K562 (cell line): ENCODE measurements around the gene ADAT3. TPM values are rescaled to one million over a fixed set of nuclear protein-coding genes. Genes with fewer than 3 reads are reported as not detected.

Experiments
- ARID2 ChIP-seq: fragments of 450-650 bp; IDR thresholded peaks from 2 replicates; pipeline ENCODE4 v1.6.1; 2017; ENCODE audit warnings: antibody characterized with exemption, mild to moderate bottlenecking
- ATF1 ChIP-seq, 2 experiments: fragments of 450-650 bp in 1 of 2; IDR thresholded peaks; 2 replicates each; pipeline ENCODE4 v1.6.1; 2016; ENCODE audit warnings: missing compliant biosample characterization in 1 of 2, missing genetic modification characterization in 1 of 2
- CBX1 ChIP-seq: sonication (generic); IDR thresholded peaks from 2 replicates; pipeline ENCODE4 v1.6.1; 2016; ENCODE audit warnings: antibody characterized with exemption, low read depth, mild to moderate bottlenecking
- ELF4 ChIP-seq: fragments of 450-650 bp; formaldehyde crosslinking; IDR thresholded peaks from 2 replicates; pipeline ENCODE4 v1.4.0; 2022; ENCODE audit warnings: missing genetic modification characterization
- EP300 ChIP-seq: IDR thresholded peaks from 2 replicates; pipeline ENCODE4 v1.6.1; 2012; ENCODE audit warnings: low read length, improper control_type of control experiment
- EP400 ChIP-seq: fragments of 450-650 bp; IDR thresholded peaks from 2 replicates; pipeline ENCODE4 v1.6.1; 2017; ENCODE audit warnings: antibody characterized with exemption, mild to moderate bottlenecking, moderate library complexity
- ERF ChIP-seq: fragments of 450-650 bp; formaldehyde crosslinking; IDR thresholded peaks from 2 replicates; pipeline ENCODE4 v1.4.0; 2020; ENCODE audit warnings: mild to moderate bottlenecking, mixed read lengths
- ETV1 ChIP-seq: fragments of 450-650 bp; conservative IDR thresholded peaks from 2 replicates; pipeline ENCODE4 v1.6.1; 2016; ENCODE audit warnings: missing genetic modification characterization, control low read depth, low read depth, missing compliant biosample characterization
- HNRNPUL1 ChIP-seq: fragments of 200-400 bp; formaldehyde crosslinking; IDR thresholded peaks from 2 replicates; pipeline ENCODE4 v1.6.1; 2017; ENCODE audit warnings: low read length
- L3MBTL2 ChIP-seq: fragments of 450-650 bp; IDR thresholded peaks from 2 replicates; pipeline ENCODE4 v1.6.1; 2016; ENCODE audit warnings: mild to moderate bottlenecking, moderate library complexity
- MTA2 ChIP-seq: fragments of 450-650 bp; IDR thresholded peaks from 2 replicates; pipeline ENCODE4 v1.6.1; 2016; ENCODE audit warnings: low read depth
- MTF1 ChIP-seq: fragments of 250-450 bp; sonication (Bioruptor Pico); IDR thresholded peaks from 2 replicates; pipeline ENCODE4 v1.9.0; 2021; ENCODE audit warnings: moderate library complexity, mild to moderate bottlenecking, inconsistent platforms, borderline replicate concordance
- RFX1 ChIP-seq: fragments of 450-650 bp; IDR thresholded peaks from 2 replicates; pipeline ENCODE4 v1.6.1; 2016; ENCODE audit warnings: mild to moderate bottlenecking, moderate library complexity
- SUPT5H ChIP-seq: fragments of 450-650 bp; IDR thresholded peaks from 2 replicates; pipeline ENCODE4 v1.6.1; 2016
- TBP ChIP-seq: optimal IDR thresholded peaks from 2 replicates; pipeline ENCODE3; 2011; ENCODE audit warnings: low read depth, low read length, improper control_type of control experiment
- ZBTB1 ChIP-seq: sonication (generic); formaldehyde crosslinking; IDR thresholded peaks from 2 replicates; pipeline ENCODE4 v1.8.1; 2023; ENCODE audit warnings: missing genetic modification reagents, low read depth, mild to moderate bottlenecking, borderline replicate concordance
- ZNF316 ChIP-seq: fragments of 450-650 bp; IDR thresholded peaks from 2 replicates; pipeline ENCODE4 v1.6.1; 2016
- ZNF431 ChIP-seq: sonication (generic); formaldehyde crosslinking; IDR thresholded peaks from 2 replicates; pipeline ENCODE4 v1.8.0; 2022; ENCODE audit warnings: mild to moderate bottlenecking, missing genetic modification reagents
- polyA plus RNA-seq, 8 experiments: library from polyadenylated mRNA; depleted of rRNA in 4 of 8; stranded (reverse) in 5 of 8; unstranded in 3 of 8; fragments of >200 nt; fragmentation: Nextera tagmentation in 2 of 8; fragmentation: Illumina TruSeq in 1 of 8; extraction: Ambion mirVana in 2 of 8; extraction: Trizol in 1 of 8; gene quantifications; 2 replicates each; pipeline versions ENCODE4 v1.2.1 to v1.2.3, GENCODE V29; 2011 to 2014; ENCODE audit warnings: inconsistent platforms in 1 of 8, missing spikeins in 1 of 8
- total RNA-seq, 7 experiments: library from RNA; depleted of rRNA in 6 of 7; stranded (reverse); fragments of >200 nt in 6 of 7; fragmentation: Illumina TruSeq in 2 of 7; extraction: Trizol in 2 of 7; gene quantifications; 2 replicates each; pipeline versions ENCODE4 v1.2.1 to v1.2.3, GENCODE V29; 2011 to 2021; ENCODE audit warnings: low replicate concordance in 1 of 7
- TF ChIP-seq, protein P1 (sequence below): fragments of 250-450 bp; sonication (Bioruptor Pico); IDR thresholded peaks from 2 replicates; pipeline ENCODE4 v1.8.0; 2022; ENCODE audit warnings: moderate library complexity, mild to moderate bottlenecking, inconsistent platforms
- TF ChIP-seq, protein P2 (sequence below), 2 experiments: fragments of 150-350 bp in 1 of 2; IDR thresholded peaks; 2 replicates each; pipeline ENCODE4 v1.6.1; 2012 to 2016; ENCODE audit warnings: low read depth in 2 of 2, low read length in 2 of 2, mild to moderate bottlenecking in 1 of 2, moderate library complexity in 1 of 2

Gene ADAT3
- total and polyA plus RNA-seq, 9 of the 15 experiments (the other 6 are each of a cell fraction or from before 2014, with no cell fraction given): 0.67 to 15.6 (median 7.8) TPM; not detected in 4

DNA sequence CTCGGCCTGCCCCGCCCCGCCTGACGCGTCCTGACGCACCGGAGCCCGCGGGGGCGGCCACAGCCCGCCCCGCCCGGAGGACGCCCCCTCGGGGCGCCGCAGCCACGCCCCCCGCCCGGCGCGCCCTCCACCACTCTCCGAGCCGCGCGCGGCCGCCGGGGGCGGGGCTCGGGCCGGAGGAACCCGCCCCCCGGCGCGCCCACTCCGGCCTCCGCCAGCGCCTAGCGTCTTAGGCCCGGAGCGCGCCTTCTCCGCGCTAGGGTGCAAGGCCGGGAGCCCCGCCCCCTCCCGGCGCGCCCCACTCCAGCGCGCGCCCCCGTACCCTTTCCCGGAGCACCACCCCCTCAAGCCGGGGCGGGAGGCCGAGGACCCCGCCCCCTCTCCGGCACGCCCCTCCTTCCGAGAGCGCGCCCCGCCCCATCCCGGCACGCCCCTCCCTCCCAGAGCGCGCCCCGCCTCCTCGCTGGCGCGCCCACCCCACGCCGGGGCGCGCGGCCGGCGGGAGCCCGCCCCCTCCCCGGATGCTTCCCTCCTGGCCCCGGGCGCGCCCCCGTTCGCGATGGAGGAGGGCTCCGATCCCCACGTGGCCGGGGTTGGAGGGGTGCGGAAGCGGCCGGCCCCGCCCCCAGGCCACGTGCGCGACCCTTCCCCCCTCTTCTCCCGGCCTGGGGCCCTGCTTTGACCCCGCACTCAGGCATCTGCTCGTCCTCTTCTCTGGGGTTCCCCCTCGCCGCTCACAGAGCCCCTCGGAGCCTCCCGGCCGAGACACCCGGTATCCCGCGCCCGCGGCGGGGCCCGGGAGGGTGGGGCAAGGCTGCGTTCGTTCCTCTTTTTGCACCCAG is 41.3 kb upstream of the ADAT3 start (continued):
- TF ChIP-seq EP400 (peak; percentile 100), ERF (no peak), EP300 (no peak), MTF1 (CRISPR knock-in tag) (no peak), SUPT5H (peak; percentile 53), RFX1 (no peak), CBX1 (peak; percentile 13; the same call in 1 of the 2 replicates), ATF1 (CRISPR knock-in tag; IDR thresholded peaks at IDR 0.05) (no peak), ATF1 (tag; IDR thresholded peaks at IDR 0.05) (peak; percentile 44), ARID2 (no peak), ETV1 (tag) (peak; percentile 83), ZBTB1 (CRISPR knock-in tag) (peak; percentile 30; the same call in 1 of the 2 replicates), ZNF431 (CRISPR knock-in tag) (0 out of 2 replicates have a peak, but pooled peaks have one; percentile 35), ZNF316 (no peak), ELF4 (CRISPR knock-in tag) (no peak), HNRNPUL1 (no peak), MTA2 (no peak), L3MBTL2 (peak; percentile 78), TBP (peak; percentile 42)
- TF ChIP-seq, protein P1, sequence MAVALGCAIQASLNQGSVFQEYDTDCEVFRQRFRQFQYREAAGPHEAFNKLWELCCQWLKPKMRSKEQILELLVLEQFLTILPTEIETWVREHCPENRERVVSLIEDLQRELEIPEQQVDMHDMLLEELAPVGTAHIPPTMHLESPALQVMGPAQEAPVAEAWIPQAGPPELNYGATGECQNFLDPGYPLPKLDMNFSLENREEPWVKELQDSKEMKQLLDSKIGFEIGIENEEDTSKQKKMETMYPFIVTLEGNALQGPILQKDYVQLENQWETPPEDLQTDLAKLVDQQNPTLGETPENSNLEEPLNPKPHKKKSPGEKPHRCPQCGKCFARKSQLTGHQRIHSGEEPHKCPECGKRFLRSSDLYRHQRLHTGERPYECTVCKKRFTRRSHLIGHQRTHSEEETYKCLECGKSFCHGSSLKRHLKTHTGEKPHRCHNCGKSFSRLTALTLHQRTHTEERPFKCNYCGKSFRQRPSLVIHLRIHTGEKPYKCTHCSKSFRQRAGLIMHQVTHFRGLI (CRISPR knock-in tag): no peak
- TF ChIP-seq, protein P2, sequence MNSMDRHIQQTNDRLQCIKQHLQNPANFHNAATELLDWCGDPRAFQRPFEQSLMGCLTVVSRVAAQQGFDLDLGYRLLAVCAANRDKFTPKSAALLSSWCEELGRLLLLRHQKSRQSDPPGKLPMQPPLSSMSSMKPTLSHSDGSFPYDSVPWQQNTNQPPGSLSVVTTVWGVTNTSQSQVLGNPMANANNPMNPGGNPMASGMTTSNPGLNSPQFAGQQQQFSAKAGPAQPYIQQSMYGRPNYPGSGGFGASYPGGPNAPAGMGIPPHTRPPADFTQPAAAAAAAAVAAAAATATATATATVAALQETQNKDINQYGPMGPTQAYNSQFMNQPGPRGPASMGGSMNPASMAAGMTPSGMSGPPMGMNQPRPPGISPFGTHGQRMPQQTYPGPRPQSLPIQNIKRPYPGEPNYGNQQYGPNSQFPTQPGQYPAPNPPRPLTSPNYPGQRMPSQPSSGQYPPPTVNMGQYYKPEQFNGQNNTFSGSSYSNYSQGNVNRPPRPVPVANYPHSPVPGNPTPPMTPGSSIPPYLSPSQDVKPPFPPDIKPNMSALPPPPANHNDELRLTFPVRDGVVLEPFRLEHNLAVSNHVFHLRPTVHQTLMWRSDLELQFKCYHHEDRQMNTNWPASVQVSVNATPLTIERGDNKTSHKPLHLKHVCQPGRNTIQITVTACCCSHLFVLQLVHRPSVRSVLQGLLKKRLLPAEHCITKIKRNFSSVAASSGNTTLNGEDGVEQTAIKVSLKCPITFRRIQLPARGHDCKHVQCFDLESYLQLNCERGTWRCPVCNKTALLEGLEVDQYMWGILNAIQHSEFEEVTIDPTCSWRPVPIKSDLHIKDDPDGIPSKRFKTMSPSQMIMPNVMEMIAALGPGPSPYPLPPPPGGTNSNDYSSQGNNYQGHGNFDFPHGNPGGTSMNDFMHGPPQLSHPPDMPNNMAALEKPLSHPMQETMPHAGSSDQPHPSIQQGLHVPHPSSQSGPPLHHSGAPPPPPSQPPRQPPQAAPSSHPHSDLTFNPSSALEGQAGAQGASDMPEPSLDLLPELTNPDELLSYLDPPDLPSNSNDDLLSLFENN (IDR thresholded peaks at IDR 0.05; ENCODE audit: low read depth in 2 of 2, low read length in 2 of 2): no peak
